ENCODE data around the gene H2BK1. TPM values are rescaled to one million over a fixed set of nuclear protein-coding genes. Genes with fewer than 3 reads are reported as not detected.

Gene H2BK1
- total RNA-seq, 1 donor from 2014 or later = not detected

- Mint-ChIP-seq H3K4me3 (ENCODE audit: low read depth) (no peak overlapping the region), H3K9me3 (ENCODE audit: low read depth) (no peaks in the 10 kb centered on the region), H3K27me3 (peaks cover 44% of the 10 kb centered on the region), H3K27ac (no peak overlapping the region), H3K4me1 (ENCODE audit: low read depth) (no peaks in the 10 kb centered on the region), H3K36me3 (ENCODE audit: insufficient read depth) (no peaks in the 10 kb centered on the region)
- TF ChIP-seq CTCF (IDR thresholded peaks at IDR 0.05; ENCODE audit: unreplicated experiment) = no peak
- no peak for DNase-seq (ENCODE audit: low spot score, unreplicated experiment)
These were observed 8.9 kb downstream of the H2BK1 start for GRCh38 chr7:151201344-151201743.

GRCh38 chr7:151198945-151199848 is 11.1 kb downstream of the H2BK1 start:
- no peak for TF ChIP-seq CTCF (IDR thresholded peaks at IDR 0.05; ENCODE audit: unreplicated experiment)
- Mint-ChIP-seq H3K36me3 (ENCODE audit: insufficient read depth) (no peaks in the 10 kb centered on the region), H3K9me3 (ENCODE audit: low read depth) (no peaks in the 10 kb centered on the region), H3K4me3 (ENCODE audit: low read depth) (no peak overlapping the region), H3K27ac (no peak overlapping the region), H3K4me1 (ENCODE audit: low read depth) (no peaks in the 10 kb centered on the region), H3K27me3 (peaks cover 26% of the 10 kb centered on the region)
- DNase-seq (ENCODE audit: low spot score, unreplicated experiment) = no peak

- no peaks in the 10 kb centered on the region for H3K9me3 Mint-ChIP-seq (ENCODE audit: low read depth)
- no peak overlapping the region for H3K27ac Mint-ChIP-seq
- TF ChIP-seq CTCF (IDR thresholded peaks at IDR 0.05; ENCODE audit: unreplicated experiment) = no peak
- H3K27me3 Mint-ChIP-seq = peaks cover 22% of the 10 kb centered on the region
- DNase-seq (ENCODE audit: low spot score, unreplicated experiment) = no peak
- H3K36me3 Mint-ChIP-seq (ENCODE audit: insufficient read depth) = no peaks in the 10 kb centered on the region
- no peaks in the 10 kb centered on the region for H3K4me1 Mint-ChIP-seq (ENCODE audit: low read depth)
- H3K4me3 Mint-ChIP-seq (ENCODE audit: low read depth) = no peak overlapping the region
These were observed 12.4 kb downstream of the H2BK1 start for GRCh38 chr7:151197932-151198331.

GRCh38 chr7:151195616-151196450 is 14.5 kb downstream of the H2BK1 start:
- H3K36me3 Mint-ChIP-seq (ENCODE audit: insufficient read depth) = no peaks in the 10 kb centered on the region
- no peaks in the 10 kb centered on the region for H3K4me1 Mint-ChIP-seq (ENCODE audit: low read depth)
- no peak for DNase-seq (ENCODE audit: low spot score, unreplicated experiment)
- no peak overlapping the region for H3K4me3 Mint-ChIP-seq (ENCODE audit: low read depth)
- H3K27me3 Mint-ChIP-seq = peaks cover 10% of the 10 kb centered on the region
- no peaks in the 10 kb centered on the region for H3K9me3 Mint-ChIP-seq (ENCODE audit: low read depth)
- H3K27ac Mint-ChIP-seq = no peak overlapping the region
- no peak for TF ChIP-seq CTCF (IDR thresholded peaks at IDR 0.05; ENCODE audit: unreplicated experiment)

GRCh38 chr7:151194188-151194587 is 16.1 kb downstream of the H2BK1 start:
- peaks cover 24% of the 10 kb centered on the region for H3K27me3 Mint-ChIP-seq
- H3K4me3 Mint-ChIP-seq (ENCODE audit: low read depth) = no peak overlapping the region
- DNase-seq (ENCODE audit: low spot score, unreplicated experiment) = no peak
- no peak for TF ChIP-seq CTCF (IDR thresholded peaks at IDR 0.05; ENCODE audit: unreplicated experiment)
- H3K4me1 Mint-ChIP-seq (ENCODE audit: low read depth) = no peaks in the 10 kb centered on the region
- no peak overlapping the region for H3K27ac Mint-ChIP-seq
- no peaks in the 10 kb centered on the region for H3K36me3 Mint-ChIP-seq (ENCODE audit: insufficient read depth)
- H3K9me3 Mint-ChIP-seq (ENCODE audit: low read depth) = no peaks in the 10 kb centered on the region

Measured in progenitor cell of endocrine pancreas (in vitro differentiated cells).